ENCODE measurements around the gene ADD3.

ADD3 gene

DNA sequence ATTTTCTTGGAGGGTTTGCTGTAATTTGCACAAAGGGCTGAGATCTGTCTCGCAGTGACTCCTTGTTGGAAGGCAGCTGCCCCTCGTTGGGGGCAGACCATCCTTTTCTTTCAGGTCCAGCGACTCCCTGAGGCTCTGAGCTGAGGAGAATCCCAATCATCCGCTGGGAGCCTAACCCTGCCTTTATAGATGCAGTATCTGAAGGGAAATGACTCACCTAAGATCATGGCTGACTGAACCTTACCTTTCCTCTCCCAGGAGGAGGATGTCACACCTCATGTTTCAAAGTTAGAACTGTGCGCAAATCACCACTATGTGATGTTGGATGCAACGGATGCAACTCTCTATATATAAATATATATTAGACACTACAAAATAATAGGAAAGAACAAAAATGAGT, 163.2 kb downstream of the ADD3 start:
- peaks cover 0 to 49% of the 10 kb centered on the region in 2 donors for H3K27me3 ChIP-seq
- no peak for TF ChIP-seq CTCF (IDR thresholded peaks at IDR 0.05)
- no peaks in the 10 kb centered on the region for H3K9me3 ChIP-seq
- H3K4me1 ChIP-seq: peaks cover 0 to 17% (median 6%) of the 10 kb centered on the region in 4 donors
- H3K27ac ChIP-seq: no peak overlapping the region
- no peaks in the 10 kb centered on the region for H3K36me3 ChIP-seq
- no peak overlapping the region for H3K4me3 ChIP-seq
- no peak for DNase-seq
- intact Hi-C loops (cut with DNase I; ENCODE audit: low total_unique reads): no loop called here

- Histone ChIP-seq H3K27ac (no peak overlapping the region), H3K36me3 (no peaks in the 10 kb centered on the region), H3K27me3 (peaks cover 0 to 37% of the 10 kb centered on the region in 2 donors), H3K4me1 (peaks cover 0 to 19% (median 8%) of the 10 kb centered on the region in 4 donors), H3K9me3 (no peaks in the 10 kb centered on the region), H3K4me3 (no peak overlapping the region)
- DNase-seq: no peak
- TF ChIP-seq CTCF (IDR thresholded peaks at IDR 0.05): no peak
- intact Hi-C loops (cut with DNase I; ENCODE audit: low total_unique reads): no loop called here
Observed at GRCh38 chr10:110172155-110172554, 164.4 kb downstream of the ADD3 start.

GRCh38 chr10:110174201-110174600, 166.4 kb downstream of the ADD3 start:
- Histone ChIP-seq H3K27ac (no peak overlapping the region), H3K4me1 (peaks cover 0 to 10% (median 3%) of the 10 kb centered on the region in 4 donors), H3K36me3 (no peaks in the 10 kb centered on the region), H3K27me3 (peaks cover 0 to 19% of the 10 kb centered on the region in 2 donors), H3K4me3 (no peak overlapping the region), H3K9me3 (no peaks in the 10 kb centered on the region)
- intact Hi-C loops (cut with DNase I; ENCODE audit: low total_unique reads): no loop called here
- TF ChIP-seq CTCF (IDR thresholded peaks at IDR 0.05): no peak
- no peak for DNase-seq

DNA sequence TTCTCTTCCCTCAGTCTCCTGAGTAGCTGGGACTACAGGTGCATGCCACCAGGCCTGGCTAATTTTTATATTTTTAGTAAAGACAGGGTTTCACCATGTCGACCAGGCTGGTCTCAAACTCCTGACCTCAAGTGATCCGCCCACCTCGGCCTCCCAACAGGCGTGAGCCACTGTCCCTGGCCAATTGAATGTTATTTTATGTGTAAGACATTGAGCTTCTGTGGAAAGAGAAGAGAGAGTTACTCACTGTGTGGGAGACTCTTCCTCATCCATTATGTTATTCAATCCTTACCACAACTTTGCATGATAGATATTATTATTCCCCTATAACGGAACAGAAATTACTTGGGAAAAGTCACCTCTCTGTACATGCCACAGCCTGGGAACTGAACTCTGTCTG, 167.0 kb downstream of the ADD3 start:
- Histone ChIP-seq H3K4me1 (peaks cover 0 to 10% (median 3%) of the 10 kb centered on the region in 4 donors), H3K36me3 (no peaks in the 10 kb centered on the region), H3K9me3 (no peaks in the 10 kb centered on the region), H3K4me3 (no peak overlapping the region), H3K27ac (no peak overlapping the region), H3K27me3 (peaks cover 0 to 13% of the 10 kb centered on the region in 2 donors)
- no peak for TF ChIP-seq CTCF (IDR thresholded peaks at IDR 0.05)
- DNase-seq: no peak
- intact Hi-C loops (cut with DNase I; ENCODE audit: low total_unique reads): no loop called here

DNA sequence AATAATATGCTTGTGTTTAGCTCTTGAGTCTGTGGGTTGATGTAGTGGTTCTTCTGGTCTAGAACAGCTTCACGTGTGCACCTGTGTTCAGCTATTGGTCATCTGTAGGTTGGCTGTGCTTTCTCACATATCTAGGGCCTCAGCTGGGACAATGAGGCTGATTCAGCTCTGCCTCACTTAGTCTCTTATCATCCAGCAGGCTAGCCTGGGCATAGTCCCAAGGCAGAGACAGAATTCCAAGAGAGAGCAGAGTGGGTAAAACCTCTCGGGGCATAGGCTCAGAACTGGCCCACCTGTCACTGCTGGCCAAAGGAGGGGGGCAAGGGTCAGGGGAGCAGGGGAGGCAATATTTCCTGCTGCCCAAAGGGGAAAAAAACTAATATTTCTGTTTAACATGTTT, 167.6 kb downstream of the ADD3 start:
- Histone ChIP-seq H3K27me3 (peaks cover 0 to 9% of the 10 kb centered on the region in 2 donors), H3K36me3 (no peaks in the 10 kb centered on the region), H3K4me1 (peaks cover 0 to 10% (median under 1%) of the 10 kb centered on the region in 4 donors), H3K4me3 (no peak overlapping the region), H3K9me3 (no peaks in the 10 kb centered on the region), H3K27ac (no peak overlapping the region)
- no peak for DNase-seq
- intact Hi-C loops (cut with DNase I; ENCODE audit: low total_unique reads): no loop called here
- TF ChIP-seq CTCF (IDR thresholded peaks at IDR 0.05): no peak

All from tibial artery (tissue), 4 donors.